Mesenteric fat pad (tissue), 1 donor: Measurements from ENCODE around the gene SLC25A4. TPM values are rescaled to one million over a fixed set of nuclear protein-coding genes. Genes with fewer than 3 reads are reported as not detected.
"Not testable (repeated sequence)": the region's sequence is repeated elsewhere in the genome, so short reads cannot be mapped to it uniquely, and the experiment has no call there.

ENCODE experiments used
- DNase-seq: peaks from one replicate; pipeline ENCODE4 v3.0.0-alpha.2; 2020; ENCODE audit warnings: low spot score
- total RNA-seq: library from RNA; stranded (reverse); fragmentation: NEBNext Ultra II Directional; extraction: Animal tissue kit (Norgen Biotek cat#: 25700); gene quantifications from one replicate; pipeline ENCODE4 v1.2.1, GENCODE V29; 2021
- donor health status: DM: yes; HTN: yes; CAD: no.

The SLC25A4 gene
- total RNA-seq, 1 donor from 2014 or later = 20.9 TPM

- no peak for DNase-seq
Observed at GRCh38 chr4:185171373-185172071, 28.5 kb downstream of the SLC25A4 start.

DNA sequence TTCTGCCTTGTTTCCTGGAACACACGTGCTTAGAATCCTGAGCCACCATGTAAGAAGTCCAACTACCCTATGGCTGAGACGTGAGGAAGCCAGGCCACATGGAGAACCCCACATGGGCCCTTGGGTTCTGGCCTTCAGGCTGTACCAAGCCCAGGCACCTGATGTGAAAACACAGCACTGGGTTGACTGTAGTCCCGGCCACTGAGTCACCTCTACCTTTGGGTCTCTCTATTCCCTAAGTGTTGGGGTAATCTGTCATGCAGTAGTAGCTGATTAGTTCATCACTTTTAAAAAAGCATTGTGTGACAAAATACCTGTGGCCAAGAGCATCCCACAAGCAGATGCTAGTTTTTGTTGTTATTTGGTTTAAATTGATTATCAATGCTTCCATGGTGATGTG lies 36.4 kb downstream of the SLC25A4 start:
- DNase-seq = no peak

- no peak for DNase-seq
Observed at GRCh38 chr4:185182239-185182638, 39.2 kb downstream of the SLC25A4 start.

GRCh38 chr4:185183622-185184281 lies 40.7 kb downstream of the SLC25A4 start:
- no peak for DNase-seq

DNA sequence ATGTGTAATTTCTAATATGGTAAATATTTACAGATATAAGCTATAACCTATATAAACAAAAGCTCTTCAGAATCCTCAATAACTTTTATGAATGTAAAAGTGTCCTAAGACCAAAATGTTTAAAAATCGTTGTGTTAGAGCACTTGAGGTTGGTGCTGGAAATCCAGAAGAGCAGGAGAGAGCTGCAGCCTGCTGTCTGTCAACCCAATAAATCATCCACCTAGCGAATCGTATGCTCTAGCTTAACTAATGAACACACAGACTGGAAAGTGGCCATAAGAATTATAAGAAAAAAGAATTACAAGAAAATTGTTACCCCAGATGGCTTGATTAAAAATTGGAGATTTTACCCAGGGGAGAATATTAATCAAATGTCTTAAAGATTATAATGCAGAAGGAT lies 43.7 kb downstream of the SLC25A4 start:
- DNase-seq = no peak

DNA sequence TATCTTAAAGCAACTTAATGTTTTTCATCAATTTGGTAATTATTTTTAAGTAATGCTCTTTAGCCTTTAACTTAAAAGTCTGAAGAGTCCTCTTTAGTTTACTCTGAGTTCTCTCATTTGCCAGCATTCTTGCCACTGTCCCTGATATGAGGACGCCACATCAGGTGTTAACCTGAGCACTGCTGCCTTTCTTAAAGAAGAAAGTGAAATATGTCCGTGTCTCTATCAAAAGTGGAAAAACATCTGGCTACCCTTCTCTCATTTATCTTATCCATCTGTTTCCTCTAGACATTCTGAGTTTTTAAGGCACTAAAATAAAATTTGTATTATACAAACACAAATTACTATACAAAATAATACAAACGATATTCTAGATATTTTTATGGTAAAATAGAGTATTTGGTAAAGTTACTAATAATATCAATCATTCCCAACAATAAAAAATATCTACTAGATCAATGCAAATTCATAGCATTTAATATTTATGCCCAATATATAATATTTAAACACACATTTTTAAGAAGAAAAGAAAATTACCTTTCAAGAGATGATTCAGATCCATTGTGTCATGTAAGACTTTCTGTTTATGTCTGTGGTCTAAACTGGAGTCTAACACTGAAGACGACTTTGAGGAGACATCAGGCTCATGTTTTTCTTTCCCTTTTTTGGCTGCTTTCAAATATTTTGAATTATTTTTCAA lies 46.7 kb downstream of the SLC25A4 start:
- no peak for DNase-seq

DNA sequence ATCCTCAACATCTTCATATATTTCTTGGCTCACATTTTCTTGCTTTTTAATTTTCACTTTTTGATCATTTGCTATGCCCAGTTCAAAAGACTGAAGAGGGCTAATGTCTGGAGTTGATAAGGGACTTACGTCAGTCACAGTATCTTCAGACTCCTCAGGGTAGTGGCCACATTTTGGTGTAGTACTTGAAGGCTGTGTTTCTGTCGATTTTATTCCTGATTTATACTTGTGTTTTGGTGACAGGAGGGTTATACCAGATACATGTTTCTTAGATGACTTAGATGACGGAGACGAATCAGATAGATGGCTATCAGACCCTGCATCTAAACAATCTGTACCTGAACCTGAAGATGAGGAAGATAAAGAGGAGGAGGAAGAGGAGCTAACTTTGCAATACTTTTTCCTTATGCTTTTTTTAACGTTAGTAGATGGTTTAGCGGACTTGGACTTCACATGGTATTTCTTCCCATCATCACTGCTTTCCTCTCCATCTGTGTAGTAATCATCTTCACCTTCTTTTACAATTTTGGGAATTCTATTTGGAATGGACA lies 47.3 kb downstream of the SLC25A4 start:
- no peak for DNase-seq

- no peak for DNase-seq
Observed at GRCh38 chr4:185192059-185192458, 49.0 kb downstream of the SLC25A4 start.

- DNase-seq = no peak
Observed at GRCh38 chr4:185194924-185195888, 52.1 kb downstream of the SLC25A4 start.

GRCh38 chr4:185196437-185196836 lies 53.4 kb downstream of the SLC25A4 start:
- no peak for DNase-seq

- not testable (repeated sequence) for DNase-seq
Observed at GRCh38 chr4:185198189-185198588, 55.1 kb downstream of the SLC25A4 start.

Other genes with a start within 250 kb of the SLC25A4 start
- not detected for gene HELT, start 124.8 kb upstream of the SLC25A4 start, total RNA-seq
- gene CFAP97, start 60.7 kb downstream of the SLC25A4 start, total RNA-seq = 45.1 TPM
- gene SNX25, start 66.3 kb downstream of the SLC25A4 start, total RNA-seq = 15.5 TPM